ENCODE measurements around the gene CLSTN2.

DNA sequence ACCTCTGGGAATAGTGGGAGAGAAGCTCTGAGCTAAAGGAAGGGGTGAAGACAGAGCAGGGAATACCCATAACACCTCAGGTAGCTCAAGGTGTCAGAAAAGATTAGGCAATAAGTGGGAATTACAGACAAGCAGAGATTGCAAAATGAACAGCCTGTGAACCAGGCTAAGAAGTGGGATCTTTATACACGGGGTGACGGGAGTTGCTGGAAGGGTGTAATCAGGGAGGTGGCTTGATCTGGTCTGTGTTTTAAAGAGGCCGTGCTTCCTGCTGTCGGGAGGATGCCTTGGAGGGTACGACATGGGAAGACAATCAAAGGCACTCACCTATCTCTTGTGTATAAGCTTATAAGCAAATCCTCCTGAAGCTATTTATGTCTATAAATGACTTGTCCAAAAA lies 216.3 kb downstream of the CLSTN2 start:
- TF ChIP-seq, protein P1, sequence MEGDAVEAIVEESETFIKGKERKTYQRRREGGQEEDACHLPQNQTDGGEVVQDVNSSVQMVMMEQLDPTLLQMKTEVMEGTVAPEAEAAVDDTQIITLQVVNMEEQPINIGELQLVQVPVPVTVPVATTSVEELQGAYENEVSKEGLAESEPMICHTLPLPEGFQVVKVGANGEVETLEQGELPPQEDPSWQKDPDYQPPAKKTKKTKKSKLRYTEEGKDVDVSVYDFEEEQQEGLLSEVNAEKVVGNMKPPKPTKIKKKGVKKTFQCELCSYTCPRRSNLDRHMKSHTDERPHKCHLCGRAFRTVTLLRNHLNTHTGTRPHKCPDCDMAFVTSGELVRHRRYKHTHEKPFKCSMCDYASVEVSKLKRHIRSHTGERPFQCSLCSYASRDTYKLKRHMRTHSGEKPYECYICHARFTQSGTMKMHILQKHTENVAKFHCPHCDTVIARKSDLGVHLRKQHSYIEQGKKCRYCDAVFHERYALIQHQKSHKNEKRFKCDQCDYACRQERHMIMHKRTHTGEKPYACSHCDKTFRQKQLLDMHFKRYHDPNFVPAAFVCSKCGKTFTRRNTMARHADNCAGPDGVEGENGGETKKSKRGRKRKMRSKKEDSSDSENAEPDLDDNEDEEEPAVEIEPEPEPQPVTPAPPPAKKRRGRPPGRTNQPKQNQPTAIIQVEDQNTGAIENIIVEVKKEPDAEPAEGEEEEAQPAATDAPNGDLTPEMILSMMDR (IDR thresholded peaks at IDR 0.05), result no peak
- TF ChIP-seq POLR2A (IDR thresholded peaks at IDR 0.05), result no peak
